K562 (cell line): ENCODE results near the gene CGNL1. TPM values are rescaled to one million over a fixed set of nuclear protein-coding genes. Genes with fewer than 3 reads are reported as not detected.

ENCODE experiments used
- ATAC-seq: fragments of 200-7000 bp; cut with Tn5 transposase; 3 replicates; pipeline ENCODE4 v1.9.1; 2020; ENCODE audit warnings: moderate library complexity
- BruUV-seq: library from RNA; stranded (reverse); fragments of 400-500 nt; replicated peaks from 2 replicates; lab custom pipeline; 2021; lab: Mats Ljungman, UMichigan
- CTCF ChIA-PET: fragments of 300-600 bp; formaldehyde crosslinking; extraction: SDS; loops from one replicate; lab custom pipeline; 2021; ENCODE audit warnings: low intra/inter-chr PET ratio; lab: Yijun Ruan, JAX
- POLR2A ChIA-PET: fragments of 300-600, 350-650 bp; sonication (Branson Sonifier 250); formaldehyde crosslinking; extraction: SDS; loops from one replicate; lab custom pipeline; 2021; ENCODE audit warnings: antibody characterized with exemption, inconsistent platforms; lab: Yijun Ruan, JAX
- DNase-seq, 4 experiments: peaks; one replicate each; pipeline versions ENCODE4 v3.0.0 to v3.0.0-alpha.2; 2011 to 2018; ENCODE audit warnings: low spot score in 3 of 4, mixed read lengths in 3 of 4; ENCODE audit errors: extremely low read depth in 1 of 4
- FAIRE-seq: peaks from 2 replicates; lab custom pipeline; 2011; peaks lifted over from hg19 to GRCh38; lab: Jason Lieb, UNC
- H2AFZ ChIP-seq: 2 replicates; pipeline ENCODE4 v1.6.0; 2011; ENCODE audit warnings: low read depth, low read length, control low read depth, inconsistent platforms
- H3K27ac ChIP-seq: fragments of 200-600 bp; 3 replicates; pipeline ENCODE4 v1.8.0; 2011; ENCODE audit warnings: low read depth, mild to moderate bottlenecking, control low read depth, inconsistent platforms, low read length, moderate library complexity, mixed read lengths; ENCODE audit errors: extremely low read depth
- H3K27me3 ChIP-seq, 2 experiments: fragments of 300-600 bp in 1 of 2; 2 replicates in 1 of 2; 3 replicates in 1 of 2; pipeline versions ENCODE4 v1.6.0 to v1.8.0; 2011; ENCODE audit warnings: inconsistent platforms in 2 of 2, low read length in 2 of 2, mild to moderate bottlenecking in 1 of 2, mixed read lengths in 1 of 2, moderate library complexity in 1 of 2; ENCODE audit not compliant: control insufficient read depth in 2 of 2, insufficient read depth in 2 of 2
- H3K36me3 ChIP-seq: fragments of 300-600 bp; 3 replicates; pipeline ENCODE4 v1.8.0; 2011; ENCODE audit warnings: mild to moderate bottlenecking, low read length, inconsistent platforms; ENCODE audit not compliant: control insufficient read depth, insufficient read depth
- H3K4me1 ChIP-seq, 2 experiments: fragments of 200-600 bp in 1 of 2; replicated peaks in 1 of 2; 2 replicates in 1 of 2; 3 replicates in 1 of 2; pipeline versions ENCODE4 v1.5.1 to v1.8.0; 2011; ENCODE audit warnings: inconsistent platforms in 2 of 2, low read length in 2 of 2, mild to moderate bottlenecking in 1 of 2, mixed read lengths in 1 of 2, moderate library complexity in 1 of 2; ENCODE audit not compliant: control insufficient read depth in 2 of 2, insufficient read depth in 2 of 2
- H3K4me2 ChIP-seq: 2 replicates; pipeline ENCODE4 v1.6.1; 2011; ENCODE audit warnings: low read length, control low read depth, inconsistent platforms, mixed read lengths; ENCODE audit not compliant: insufficient read depth
- H3K4me3 ChIP-seq: fragments of 200-600 bp; sonication (generic), shearing (Covaris generic); 2 replicates; pipeline ENCODE4 v1.5.1; 2016; ENCODE audit warnings: control low read depth, inconsistent platforms
- H3K79me2 ChIP-seq: fragments of 200-600 bp; 3 replicates; pipeline ENCODE4 v1.8.0; 2011; ENCODE audit warnings: low read length, inconsistent platforms; ENCODE audit not compliant: control insufficient read depth, insufficient read depth
- H3K9ac ChIP-seq, 2 experiments: 2 replicates each; pipeline versions ENCODE4 v1.6.0 to v1.6.1; 2011; ENCODE audit warnings: low read depth in 2 of 2, low read length in 2 of 2, control low read depth in 1 of 2, inconsistent platforms in 1 of 2, mild to moderate bottlenecking in 1 of 2, mixed read lengths in 1 of 2; ENCODE audit not compliant: insufficient read depth in 1 of 2
- H3K9me1 ChIP-seq: one replicate; pipeline ENCODE4 v1.6.0; 2011; ENCODE audit warnings: inconsistent platforms, mild to moderate bottlenecking, low read length, moderate library complexity; ENCODE audit not compliant: control insufficient read depth, insufficient read depth
- H3K9me3 ChIP-seq: replicated peaks from 2 replicates; pipeline ENCODE4 v1.5.1; 2011; ENCODE audit warnings: low read depth, low read length, inconsistent platforms; ENCODE audit not compliant: control insufficient read depth, insufficient read depth
- H4K20me1 ChIP-seq: replicated peaks from 2 replicates; pipeline ENCODE4 v1.6.1; 2011; ENCODE audit warnings: low read length, inconsistent platforms, mixed read lengths; ENCODE audit not compliant: control insufficient read depth, insufficient read depth
- CXXC5 ChIP-seq: fragments of 250-450 bp; sonication (Bioruptor Pico); IDR thresholded peaks from 2 replicates; pipeline ENCODE4 v1.8.0; 2022; ENCODE audit warnings: inconsistent platforms, mild to moderate bottlenecking, moderate library complexity
- DNMT1 ChIP-seq: fragments of 450-650 bp; IDR thresholded peaks from 2 replicates; pipeline ENCODE4 v1.6.1; 2016; ENCODE audit warnings: antibody characterized with exemption, mild to moderate bottlenecking
- HMG20A ChIP-seq: fragments of 450-650 bp; formaldehyde crosslinking; conservative IDR thresholded peaks from 2 replicates; pipeline ENCODE4 v1.4.0; 2020; ENCODE audit warnings: mild to moderate bottlenecking, mixed read lengths
- KDM2B ChIP-seq: fragments of 250-450 bp; sonication (Bioruptor Pico); IDR thresholded peaks from 2 replicates; pipeline ENCODE4 v1.8.0; 2021; ENCODE audit warnings: mild to moderate bottlenecking, moderate library complexity
- MTA3 ChIP-seq: fragments of 450-650 bp; formaldehyde crosslinking; IDR thresholded peaks from 2 replicates; pipeline ENCODE4 v1.6.1; 2017; ENCODE audit warnings: mild to moderate bottlenecking, borderline replicate concordance
- RNF2 ChIP-seq: sonication (generic); IDR thresholded peaks from 2 replicates; pipeline ENCODE4 v1.6.1; 2016
- TCF7L2 ChIP-seq: fragments of 150-350 bp; IDR thresholded peaks from 2 replicates; pipeline ENCODE4 v1.6.1; 2016; ENCODE audit warnings: low read depth, mild to moderate bottlenecking, low read length, moderate library complexity
- TEAD4 ChIP-seq, 2 experiments: sonication (generic) in 1 of 2; formaldehyde crosslinking in 1 of 2; IDR thresholded peaks; 2 replicates each; pipeline versions ENCODE4 v1.6.1 to v1.8.0; 2012 to 2022; ENCODE audit warnings: borderline replicate concordance in 1 of 2, inconsistent platforms in 1 of 2, low read length in 1 of 2, mild to moderate bottlenecking in 1 of 2, missing genetic modification reagents in 1 of 2
- USF1 ChIP-seq: sonication (generic); formaldehyde crosslinking; IDR thresholded peaks from 2 replicates; pipeline ENCODE4 v1.9.0; 2022; ENCODE audit warnings: mild to moderate bottlenecking, missing genetic modification reagents
- ZBTB7A ChIP-seq: IDR thresholded peaks from 2 replicates; pipeline ENCODE4 v1.6.1; 2011; ENCODE audit warnings: low read depth, mild to moderate bottlenecking, low read length, moderate library complexity, borderline replicate concordance; ENCODE audit not compliant: control insufficient read depth
- ZNF76 ChIP-seq: fragments of 250-450 bp; sonication (Bioruptor Pico); IDR thresholded peaks from 2 replicates; pipeline ENCODE4 v1.4.0; 2020; ENCODE audit warnings: mild to moderate bottlenecking, moderate library complexity, borderline replicate concordance
- WGBS: fragments of 100-300 bp; shearing (Covaris generic); methylation state at CpG from one replicate; pipeline ENCODE4 v1.1.6; 2016; ENCODE audit warnings: low coverage, mixed read lengths; ENCODE audit not compliant: insufficient coverage; ENCODE audit errors: missing lambda C conversion rate; 5-methylcytosine and 5-hydroxymethylcytosine counted together
- in situ Hi-C: fragments of 300-500 bp; cut with MboI; formaldehyde crosslinking; loops from 4 replicates; pipeline ENCODE4 v1.15.0; 2018; ENCODE audit warnings: inconsistent platforms, mixed read lengths
- intact Hi-C: fragments of 100-400 bp; cut with micrococcal nuclease; formaldehyde crosslinking; loops from 2 replicates; pipeline ENCODE4 v1.14.2; 2022
- polyA plus RNA-seq, 8 experiments: library from polyadenylated mRNA; depleted of rRNA in 4 of 8; stranded (reverse) in 5 of 8; unstranded in 3 of 8; fragments of >200 nt; fragmentation: Nextera tagmentation in 2 of 8; fragmentation: Illumina TruSeq in 1 of 8; extraction: Ambion mirVana in 2 of 8; extraction: Trizol in 1 of 8; gene quantifications; 2 replicates each; pipeline versions ENCODE4 v1.2.1 to v1.2.3, GENCODE V29; 2011 to 2014; ENCODE audit warnings: inconsistent platforms in 1 of 8, missing spikeins in 1 of 8
- total RNA-seq, 7 experiments: library from RNA; depleted of rRNA in 6 of 7; stranded (reverse); fragments of >200 nt in 6 of 7; fragmentation: Illumina TruSeq in 2 of 7; extraction: Trizol in 2 of 7; gene quantifications; 2 replicates each; pipeline versions ENCODE4 v1.2.1 to v1.2.3, GENCODE V29; 2011 to 2021; ENCODE audit warnings: low replicate concordance in 1 of 7
- TF ChIP-seq, protein P1 (sequence below): fragments of 450-650 bp; IDR thresholded peaks from 2 replicates; pipeline ENCODE4 v1.7.1; 2018; ENCODE audit warnings: mild to moderate bottlenecking, low read depth; ENCODE audit not compliant: partially characterized antibody

CGNL1 gene
- total and polyA plus RNA-seq, 9 of the 15 experiments (the other 6 are each of a cell fraction or from before 2014, with no cell fraction given): 0.01 to 0.07 TPM; not detected in 7

- TF ChIP-seq TEAD4 (IDR thresholded peaks at IDR 0.05; ENCODE audit: low read length): no peak
- no peak for TF ChIP-seq TEAD4 (CRISPR knock-in tag; IDR thresholded peaks at IDR 0.05; ENCODE audit: borderline replicate concordance)
- no peak for TF ChIP-seq CXXC5 (CRISPR knock-in tag)
These were observed 8.5 kb downstream of the CGNL1 start (continued) for GRCh38 chr15:57384816-57385215.

DNA sequence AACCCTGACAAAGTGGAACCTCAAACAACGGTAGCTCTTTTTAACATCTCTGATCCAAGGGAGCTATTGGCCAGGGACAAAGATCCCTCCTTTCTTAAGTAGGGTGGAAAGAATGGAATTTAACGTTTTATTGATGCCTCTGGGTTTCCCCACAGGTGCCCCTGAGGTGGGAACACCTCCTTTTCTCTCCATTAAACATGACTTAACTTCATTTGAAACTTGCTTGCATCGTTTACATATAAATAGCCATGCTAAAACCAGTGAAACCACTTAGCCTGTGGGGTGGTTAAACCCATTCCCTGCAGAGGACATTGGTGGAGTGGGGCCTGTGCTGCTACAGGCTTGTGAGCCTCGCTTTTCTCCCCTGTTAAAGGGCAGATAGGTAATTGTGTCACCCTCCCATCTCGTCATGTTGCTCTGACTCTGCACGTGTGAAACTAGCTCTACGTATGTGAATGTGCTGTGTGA, 9.7 kb downstream of the CGNL1 start:
- Histone ChIP-seq H3K9ac (no peak overlapping the region), H4K20me1 (no peaks in the 10 kb centered on the region), H2AFZ (no peak overlapping the region), H3K9me3 (no peaks in the 10 kb centered on the region), H3K4me2 (no peak overlapping the region)
- no peak for FAIRE-seq
- ATAC-seq: no peak; the same call in 2 of the 3 replicates
- CTCF ChIA-PET: no interaction called here
- POLR2A ChIA-PET: interaction anchor here (0.6 to 1.3 kb wide), 2 partner anchors 9 to 20 kb away, joined by 3 read pairs; no protein-coding TSS in a partner anchor
- DNase-seq: no peak
- TF ChIP-seq USF1 (CRISPR knock-in tag) (no peak), MTA3 (no peak), HMG20A (no peak), KDM2B (no peak), TCF7L2 (no peak), DNMT1 (no peak), RNF2 (no peak), ZBTB7A (no peak), ZNF76 (CRISPR knock-in tag) (no peak)
- TF ChIP-seq, protein P1, sequence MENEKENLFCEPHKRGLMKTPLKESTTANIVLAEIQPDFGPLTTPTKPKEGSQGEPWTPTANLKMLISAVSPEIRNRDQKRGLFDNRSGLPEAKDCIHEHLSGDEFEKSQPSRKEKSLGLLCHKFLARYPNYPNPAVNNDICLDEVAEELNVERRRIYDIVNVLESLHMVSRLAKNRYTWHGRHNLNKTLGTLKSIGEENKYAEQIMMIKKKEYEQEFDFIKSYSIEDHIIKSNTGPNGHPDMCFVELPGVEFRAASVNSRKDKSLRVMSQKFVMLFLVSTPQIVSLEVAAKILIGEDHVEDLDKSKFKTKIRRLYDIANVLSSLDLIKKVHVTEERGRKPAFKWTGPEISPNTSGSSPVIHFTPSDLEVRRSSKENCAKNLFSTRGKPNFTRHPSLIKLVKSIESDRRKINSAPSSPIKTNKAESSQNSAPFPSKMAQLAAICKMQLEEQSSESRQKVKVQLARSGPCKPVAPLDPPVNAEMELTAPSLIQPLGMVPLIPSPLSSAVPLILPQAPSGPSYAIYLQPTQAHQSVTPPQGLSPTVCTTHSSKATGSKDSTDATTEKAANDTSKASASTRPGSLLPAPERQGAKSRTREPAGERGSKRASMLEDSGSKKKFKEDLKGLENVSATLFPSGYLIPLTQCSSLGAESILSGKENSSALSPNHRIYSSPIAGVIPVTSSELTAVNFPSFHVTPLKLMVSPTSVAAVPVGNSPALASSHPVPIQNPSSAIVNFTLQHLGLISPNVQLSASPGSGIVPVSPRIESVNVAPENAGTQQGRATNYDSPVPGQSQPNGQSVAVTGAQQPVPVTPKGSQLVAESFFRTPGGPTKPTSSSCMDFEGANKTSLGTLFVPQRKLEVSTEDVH: no peak
- TF ChIP-seq, all 486 proteins: peak for 0
- no TSS peak for BruUV-seq
- Histone ChIP-seq H3K27me3 (peaks cover 27 to 40% of the 10 kb centered on the region in 2 experiments), H3K79me2 (no peaks in the 10 kb centered on the region), H3K4me1 (no peaks in the 10 kb centered on the region), H3K36me3 (no peaks in the 10 kb centered on the region), H3K9me1 (no peaks in the 10 kb centered on the region), H3K27ac (no peak overlapping the region), H3K4me3 (no peak overlapping the region)
- intact Hi-C loops: no loop called here
- 1% methylated on average over 7 of the region's 7 CpGs for WGBS
- in situ Hi-C loops: no loop called here
